HG02973 (cell line): Measurements from ENCODE around the gene PSORS1C2.
"Not testable (repeated sequence)": the region's sequence is repeated elsewhere in the genome, so short reads cannot be mapped to it uniquely, and the experiment has no call there.

Source experiments
- ATAC-seq: cut with Tn5 transposase; IDR thresholded peaks from one replicate; pipeline ENCODE4 v1.9.1; 2021; ENCODE audit warnings: moderate library complexity; ENCODE audit not compliant: unreplicated experiment

The PSORS1C2 gene

GRCh38 chr6:31168606-31169005 lies 29.7 kb upstream of the PSORS1C2 start:
- ATAC-seq: no peak

- ATAC-seq: no peak
Observed at GRCh38 chr6:31165986-31166385, 27.1 kb upstream of the PSORS1C2 start.

- ATAC-seq: peak; percentile 62
Observed at GRCh38 chr6:31165064-31165832, 26.4 kb upstream of the PSORS1C2 start.

GRCh38 chr6:31164475-31165063 lies 25.7 kb upstream of the PSORS1C2 start:
- ATAC-seq: not testable (repeated sequence)

GRCh38 chr6:31163922-31164321 lies 25.1 kb upstream of the PSORS1C2 start:
- no peak for ATAC-seq

GRCh38 chr6:31162463-31163165 lies 23.7 kb upstream of the PSORS1C2 start:
- no peak for ATAC-seq

GRCh38 chr6:31161216-31162126 lies 22.6 kb upstream of the PSORS1C2 start:
- ATAC-seq: no peak

- peak; percentile 26 for ATAC-seq
Observed at GRCh38 chr6:31158863-31159855, 20.3 kb upstream of the PSORS1C2 start.

GRCh38 chr6:31158140-31158862 lies 19.4 kb upstream of the PSORS1C2 start, which contains the start of gene TCF19:
Gene TCF19 (plus strand): TSS chr6:31158589. CDS start chr6:31159470, 881 bp downstream.
- ATAC-seq: peak; percentile 64

- no peak for ATAC-seq
Observed at GRCh38 chr6:31157513-31158139, 18.8 kb upstream of the PSORS1C2 start, which contains the start of gene CCHCR1. Gene CCHCR1 (minus strand): TSS chr6:31157802. CDS start chr6:31157600, 202 bp downstream.

- ATAC-seq: no peak
Observed at GRCh38 chr6:31156641-31157040, 17.8 kb upstream of the PSORS1C2 start.

- no peak for ATAC-seq
Observed at GRCh38 chr6:31154436-31154835, 15.6 kb upstream of the PSORS1C2 start.

- ATAC-seq: no peak
Observed at GRCh38 chr6:31152781-31153180, 13.9 kb upstream of the PSORS1C2 start.

GRCh38 chr6:31149827-31150447 lies 11.1 kb upstream of the PSORS1C2 start:
- ATAC-seq: no peak

- no peak for ATAC-seq
Observed at GRCh38 chr6:31145386-31145785, 6.5 kb upstream of the PSORS1C2 start.

GRCh38 chr6:31144970-31145340 lies 6.1 kb upstream of the PSORS1C2 start:
- ATAC-seq: no peak

GRCh38 chr6:31144296-31144969 lies 5.6 kb upstream of the PSORS1C2 start:
- no peak for ATAC-seq
